HG02981 (cell line): ENCODE data around the gene EHHADH.

Source experiments
- ATAC-seq: cut with Tn5 transposase; IDR thresholded peaks from one replicate; pipeline ENCODE4 v1.9.1; 2021; ENCODE audit warnings: mild to moderate bottlenecking, moderate library complexity; ENCODE audit not compliant: unreplicated experiment

EHHADH gene

GRCh38 chr3:185151101-185151963 is 102.5 kb downstream of the EHHADH start:
- ATAC-seq = no peak

GRCh38 chr3:185150561-185150960 is 103.3 kb downstream of the EHHADH start:
- ATAC-seq = no peak

- no peak for ATAC-seq
These were observed 104.3 kb downstream of the EHHADH start for GRCh38 chr3:185149591-185149990.

- no peak for ATAC-seq
These were observed 108.3 kb downstream of the EHHADH start for GRCh38 chr3:185145511-185145910.

- no peak for ATAC-seq
These were observed 109.1 kb downstream of the EHHADH start for GRCh38 chr3:185144784-185145183.
